A673 (cell line): ENCODE results near the gene MYADM.

Experiments used
- EZH2 ChIP-seq: fragments of 200-600 bp; sonication (generic); IDR thresholded peaks from 2 replicates; pipeline ENCODE4 v1.6.1; 2017; ENCODE audit warnings: borderline replicate concordance, low read depth, mild to moderate bottlenecking, mixed read lengths, antibody characterized with exemption, low read length; ENCODE audit not compliant: poor library complexity, severe bottlenecking
- TF ChIP-seq, protein P1 (sequence below): fragments of 300-800, 200-600 bp; sonication (generic); conservative IDR thresholded peaks from 2 replicates; pipeline ENCODE4 v1.5.1; 2017; ENCODE audit warnings: low read depth, mild to moderate bottlenecking, antibody characterized with exemption, low read length, moderate library complexity, mixed read lengths

DNA sequence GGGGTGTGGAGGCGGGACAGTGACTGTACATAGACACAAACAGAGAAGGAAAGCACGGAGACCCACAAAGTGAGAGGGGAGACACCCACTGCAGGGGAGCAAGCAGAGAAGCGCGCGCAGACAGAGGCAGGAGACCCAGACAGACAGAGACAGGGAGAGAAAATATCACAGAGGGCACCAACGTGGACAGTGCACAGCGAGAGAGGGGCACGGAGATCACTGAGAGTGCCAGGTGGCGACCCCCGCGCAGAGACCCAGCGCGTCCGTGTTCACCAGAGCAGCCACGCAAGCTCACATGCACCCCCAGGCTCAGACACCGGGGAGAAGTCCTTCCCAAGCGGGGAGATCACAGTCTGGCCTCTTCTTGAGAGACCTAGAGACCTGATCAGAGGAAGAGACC, 40.0 kb downstream of the MYADM start:
- TF ChIP-seq, protein P1, sequence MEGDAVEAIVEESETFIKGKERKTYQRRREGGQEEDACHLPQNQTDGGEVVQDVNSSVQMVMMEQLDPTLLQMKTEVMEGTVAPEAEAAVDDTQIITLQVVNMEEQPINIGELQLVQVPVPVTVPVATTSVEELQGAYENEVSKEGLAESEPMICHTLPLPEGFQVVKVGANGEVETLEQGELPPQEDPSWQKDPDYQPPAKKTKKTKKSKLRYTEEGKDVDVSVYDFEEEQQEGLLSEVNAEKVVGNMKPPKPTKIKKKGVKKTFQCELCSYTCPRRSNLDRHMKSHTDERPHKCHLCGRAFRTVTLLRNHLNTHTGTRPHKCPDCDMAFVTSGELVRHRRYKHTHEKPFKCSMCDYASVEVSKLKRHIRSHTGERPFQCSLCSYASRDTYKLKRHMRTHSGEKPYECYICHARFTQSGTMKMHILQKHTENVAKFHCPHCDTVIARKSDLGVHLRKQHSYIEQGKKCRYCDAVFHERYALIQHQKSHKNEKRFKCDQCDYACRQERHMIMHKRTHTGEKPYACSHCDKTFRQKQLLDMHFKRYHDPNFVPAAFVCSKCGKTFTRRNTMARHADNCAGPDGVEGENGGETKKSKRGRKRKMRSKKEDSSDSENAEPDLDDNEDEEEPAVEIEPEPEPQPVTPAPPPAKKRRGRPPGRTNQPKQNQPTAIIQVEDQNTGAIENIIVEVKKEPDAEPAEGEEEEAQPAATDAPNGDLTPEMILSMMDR, result no peak
- no peak for TF ChIP-seq EZH2
